ENCODE results near the gene PRKACG. TPM values are rescaled to one million over a fixed set of nuclear protein-coding genes. Genes with fewer than 3 reads are reported as not detected.

PRKACG gene
- total RNA-seq, 1 experiment from 2014 or later = not detected

Other genes starting within 250 kb of the PRKACG start
- gene FXN, start 21.6 kb upstream of the PRKACG start, total RNA-seq (2014; rRNA removed; shearing (Covaris generic)) = 15.5 and 17.0 TPM in 2 replicates
- 6.2 and 6.5 TPM in 2 replicates for gene TJP2, start 160.2 kb upstream of the PRKACG start, total RNA-seq (2014; rRNA removed; shearing (Covaris generic))

Data from NCI-H460 (cell line).